Smooth muscle cell of the pulmonary artery (primary cell): ENCODE data around the gene MS4A6A. TPM values are rescaled to one million over a fixed set of nuclear protein-coding genes. Genes with fewer than 3 reads are reported as not detected.

Experiments
- total RNA-seq: library from RNA; depleted of rRNA; stranded (reverse); fragments of >200 nt; gene quantifications from 2 replicates; pipeline ENCODE4 v1.2.3, GENCODE V29; 2014

The MS4A6A gene, protein sequence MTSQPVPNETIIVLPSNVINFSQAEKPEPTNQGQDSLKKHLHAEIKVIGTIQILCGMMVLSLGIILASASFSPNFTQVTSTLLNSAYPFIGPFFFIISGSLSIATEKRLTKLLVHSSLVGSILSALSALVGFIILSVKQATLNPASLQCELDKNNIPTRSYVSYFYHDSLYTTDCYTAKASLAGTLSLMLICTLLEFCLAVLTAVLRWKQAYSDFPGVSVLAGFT
- total RNA-seq, result not detected in 2 replicates

DNA sequence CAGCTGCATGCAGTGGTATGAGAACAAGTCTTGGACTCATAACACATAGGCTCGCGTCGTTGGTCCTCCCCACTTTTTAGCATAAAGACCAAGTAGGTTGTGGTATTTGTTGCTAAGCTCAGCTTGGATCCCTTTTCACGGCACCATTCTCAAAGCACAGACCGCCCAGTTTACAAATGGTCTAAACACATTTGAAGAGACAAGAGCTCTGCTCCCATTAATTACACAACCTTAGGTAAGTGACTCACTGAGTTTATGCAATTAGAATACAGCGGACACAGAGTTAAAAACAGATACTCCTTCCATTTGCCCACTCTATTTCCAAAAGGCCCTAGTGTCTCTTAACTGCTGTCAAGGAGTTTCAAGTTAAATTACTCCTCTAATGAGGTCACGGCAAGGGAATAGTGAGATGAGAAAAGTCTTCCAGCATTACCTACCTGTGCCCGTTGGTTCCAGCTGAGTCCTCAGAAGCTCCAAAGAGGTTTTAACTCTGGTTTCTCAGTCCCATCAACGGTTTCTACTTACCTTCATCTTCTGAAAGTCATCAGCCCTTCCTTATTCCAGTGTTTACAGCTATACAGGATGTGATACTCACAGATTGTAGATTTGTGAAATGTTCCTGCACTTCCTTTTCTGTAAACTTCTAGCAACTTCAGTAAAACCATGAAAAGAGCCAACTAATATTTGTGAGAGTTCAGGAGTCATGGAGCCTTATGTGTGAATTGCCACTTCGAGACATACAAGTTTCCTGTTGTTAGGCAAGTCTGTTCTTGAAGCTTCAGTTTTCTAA lies at the start of gene MS4A6A:
MS4A6A (minus strand) TSS at position 543 of the 790 bp plus-strand sequence. CDS start 1,356 bp downstream, outside the sequence.

Other genes with a start within 250 kb of the MS4A6A start
- gene OOSP1, start 244.7 kb downstream of the MS4A6A start, total RNA-seq, result not detected in 2 replicates
- not detected in 2 replicates for gene OOSP4A, start 219.1 kb downstream of the MS4A6A start, total RNA-seq
- not detected in 2 replicates for gene OOSP4B, start 165.9 kb downstream of the MS4A6A start, total RNA-seq
- gene OOSP2, start 142.7 kb downstream of the MS4A6A start, total RNA-seq, result not detected in 2 replicates
- gene MS4A3, start 126.4 kb downstream of the MS4A6A start, total RNA-seq, result not detected in 2 replicates
- 0.03 TPM in 1 of 2 replicates, not detected in the other for gene MS4A2, start 94.4 kb downstream of the MS4A6A start, total RNA-seq
- not detected in 2 replicates for gene MS4A4E, start 60.1 kb upstream of the MS4A6A start, total RNA-seq
- not detected in 2 replicates for gene MS4A4A, start 97.6 kb upstream of the MS4A6A start, total RNA-seq
- not detected in 2 replicates for gene MS4A6E, start 144.2 kb upstream of the MS4A6A start, total RNA-seq
- not detected in 2 replicates for gene MS4A7, start 195.4 kb upstream of the MS4A6A start, total RNA-seq
- not detected in 2 replicates for gene MS4A14, start 213.4 kb upstream of the MS4A6A start, total RNA-seq
- not detected in 2 replicates for gene MS4A5, start 246.5 kb upstream of the MS4A6A start, total RNA-seq